ENCODE results near the gene CMAS.
"Not testable (repeated sequence)": the region's sequence is repeated elsewhere in the genome, so short reads cannot be mapped to it uniquely, and the experiment has no call there.

The CMAS gene

GRCh38 chr12:22046090-22046967, at the start of gene CMAS:
Gene CMAS, plus strand, starts transcription at chr12:22046218. Its CDS starts 86 bp downstream, at chr12:22046304.
- H3K27me3 ChIP-seq (ENCODE audit: control insufficient read depth in 1 of 2, insufficient read depth in 2 of 2, low read length in 2 of 2) = no peaks in the 10 kb centered on the region
- H3K36me3 ChIP-seq (ENCODE audit: control insufficient read depth in 1 of 2, insufficient read depth in 2 of 2, low read length in 2 of 2) = peaks cover 0 to 14% of the 10 kb centered on the region in 2 donors
- H3K4me1 ChIP-seq (ENCODE audit: control insufficient read depth in 1 of 2, insufficient read depth in 2 of 2, low read length in 2 of 2) = peaks cover 43 to 68% of the 10 kb centered on the region in 2 donors
- peak within 1 kb of the TSS; percentile 82 to 87 for H3K4me3 ChIP-seq (ENCODE audit: low read depth in 1 of 2, low read length in 2 of 2)
- no peaks in the 10 kb centered on the region for H3K9me3 ChIP-seq (ENCODE audit: control insufficient read depth in 1 of 2, low read length in 2 of 2)
- peak within 1 kb of the TSS; percentile 88 for H3K27ac ChIP-seq (ENCODE audit: low read depth, low read length)
- H3K9ac ChIP-seq (ENCODE audit: low read depth in 1 of 2, low read length in 2 of 2) = peak within 1 kb of the TSS; percentile 87 to 93

DNA sequence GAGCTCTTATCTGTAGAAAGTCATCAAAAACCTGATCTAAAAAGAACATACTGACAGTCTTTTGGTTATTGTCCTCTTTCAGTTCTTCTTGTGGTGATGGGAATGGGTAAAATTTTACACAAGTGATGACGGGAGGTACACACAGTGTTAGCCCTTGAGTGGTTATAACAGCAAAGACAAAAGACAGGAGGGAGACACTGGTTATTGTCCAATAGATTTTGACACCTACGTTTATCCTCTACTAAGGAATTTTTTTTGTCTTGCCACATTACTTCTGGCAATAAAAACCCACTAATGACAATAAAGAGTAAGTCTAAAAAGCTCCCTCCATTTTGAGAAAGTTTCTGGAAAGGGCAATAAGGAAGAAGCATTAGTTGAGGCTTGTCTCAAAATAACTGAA, 47.7 kb upstream of the CMAS start:
- Histone ChIP-seq H3K4me1 (ENCODE audit: control insufficient read depth in 1 of 2, insufficient read depth in 2 of 2, low read length in 2 of 2) (no peaks in the 10 kb centered on the region), H3K36me3 (ENCODE audit: control insufficient read depth in 1 of 2, insufficient read depth in 2 of 2, low read length in 2 of 2) (no peaks in the 10 kb centered on the region), H3K27me3 (ENCODE audit: control insufficient read depth in 1 of 2, insufficient read depth in 2 of 2, low read length in 2 of 2) (no peaks in the 10 kb centered on the region), H3K4me3 (ENCODE audit: low read depth in 1 of 2, low read length in 2 of 2) (no peak overlapping the region), H3K9ac (ENCODE audit: low read depth in 1 of 2, low read length in 2 of 2) (no peak overlapping the region), H3K27ac (ENCODE audit: low read depth, low read length) (no peak overlapping the region), H3K9me3 (ENCODE audit: control insufficient read depth in 1 of 2, low read length in 2 of 2) (no peaks in the 10 kb centered on the region)

- Histone ChIP-seq H3K9me3 (ENCODE audit: control insufficient read depth in 1 of 2, low read length in 2 of 2) (no peaks in the 10 kb centered on the region), H3K27me3 (ENCODE audit: control insufficient read depth in 1 of 2, insufficient read depth in 2 of 2, low read length in 2 of 2) (no peaks in the 10 kb centered on the region), H3K36me3 (ENCODE audit: control insufficient read depth in 1 of 2, insufficient read depth in 2 of 2, low read length in 2 of 2) (no peaks in the 10 kb centered on the region), H3K27ac (ENCODE audit: low read depth, low read length) (no peak overlapping the region), H3K4me3 (ENCODE audit: low read depth in 1 of 2, low read length in 2 of 2) (no peak overlapping the region), H3K9ac (ENCODE audit: low read depth in 1 of 2, low read length in 2 of 2) (no peak overlapping the region), H3K4me1 (ENCODE audit: control insufficient read depth in 1 of 2, insufficient read depth in 2 of 2, low read length in 2 of 2) (no peaks in the 10 kb centered on the region)
These were observed 47.2 kb upstream of the CMAS start for GRCh38 chr12:21998782-21999181.

GRCh38 chr12:22002430-22002829, 43.6 kb upstream of the CMAS start:
- Histone ChIP-seq H3K36me3 (ENCODE audit: control insufficient read depth in 1 of 2, insufficient read depth in 2 of 2, low read length in 2 of 2) (no peaks in the 10 kb centered on the region), H3K9ac (ENCODE audit: low read depth in 1 of 2, low read length in 2 of 2) (no peak overlapping the region), H3K27ac (ENCODE audit: low read depth, low read length) (no peak overlapping the region), H3K9me3 (ENCODE audit: control insufficient read depth in 1 of 2, low read length in 2 of 2) (no peaks in the 10 kb centered on the region), H3K27me3 (ENCODE audit: control insufficient read depth in 1 of 2, insufficient read depth in 2 of 2, low read length in 2 of 2) (no peaks in the 10 kb centered on the region), H3K4me3 (ENCODE audit: low read depth in 1 of 2, low read length in 2 of 2) (no peak overlapping the region), H3K4me1 (ENCODE audit: control insufficient read depth in 1 of 2, insufficient read depth in 2 of 2, low read length in 2 of 2) (no peaks in the 10 kb centered on the region)

DNA sequence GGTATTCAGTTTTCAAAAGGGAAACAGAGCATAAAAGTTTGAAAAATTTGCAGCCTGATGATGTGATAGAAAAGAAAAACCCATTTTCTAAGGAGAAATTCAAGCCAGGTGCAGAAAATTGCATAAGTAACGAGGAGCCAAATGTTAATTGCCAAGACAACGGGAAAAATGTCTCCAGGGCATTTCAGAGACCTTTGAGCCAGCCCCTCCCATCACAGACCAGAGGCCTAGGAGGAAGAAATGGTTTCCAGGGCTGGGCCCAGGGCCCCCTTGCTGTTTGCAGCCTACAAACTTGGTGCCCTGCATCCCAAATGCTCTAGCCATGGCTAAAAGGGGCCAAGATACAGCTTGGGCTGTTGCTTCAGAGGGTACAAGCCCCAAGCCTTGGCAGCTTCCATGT, 38.2 kb upstream of the CMAS start:
- not testable (repeated sequence) for H3K27me3 ChIP-seq (ENCODE audit: control insufficient read depth in 1 of 2, insufficient read depth in 2 of 2, low read length in 2 of 2); H3K9ac ChIP-seq (ENCODE audit: low read depth in 1 of 2, low read length in 2 of 2); H3K36me3 ChIP-seq (ENCODE audit: control insufficient read depth in 1 of 2, insufficient read depth in 2 of 2, low read length in 2 of 2)

DNA sequence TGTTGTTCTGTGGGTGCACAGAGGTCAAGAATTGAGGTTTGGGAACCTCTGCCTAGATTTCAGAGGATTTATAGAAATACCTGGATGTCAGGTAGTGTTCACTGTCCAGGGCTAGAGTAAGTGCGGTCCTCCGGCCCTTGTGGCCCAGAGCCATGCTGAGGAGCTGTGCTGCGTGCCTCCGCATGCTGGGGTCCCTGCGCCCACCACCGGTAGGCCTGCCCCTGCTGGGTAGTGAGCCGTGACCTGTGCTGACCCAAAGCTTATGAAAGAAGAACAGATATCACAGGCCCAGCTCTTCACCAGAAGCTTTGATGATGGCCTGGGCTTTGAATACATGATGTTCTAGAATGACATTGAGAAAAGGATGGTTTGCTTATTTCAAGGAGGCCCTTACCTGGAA, 37.8 kb upstream of the CMAS start:
- Histone ChIP-seq H3K36me3 (ENCODE audit: control insufficient read depth in 1 of 2, insufficient read depth in 2 of 2, low read length in 2 of 2) (no peaks in the 10 kb centered on the region), H3K4me3 (ENCODE audit: low read depth in 1 of 2, low read length in 2 of 2) (no peak overlapping the region), H3K27me3 (ENCODE audit: control insufficient read depth in 1 of 2, insufficient read depth in 2 of 2, low read length in 2 of 2) (no peaks in the 10 kb centered on the region), H3K4me1 (ENCODE audit: control insufficient read depth in 1 of 2, insufficient read depth in 2 of 2, low read length in 2 of 2) (no peaks in the 10 kb centered on the region), H3K9ac (ENCODE audit: low read depth in 1 of 2, low read length in 2 of 2) (no peak overlapping the region), H3K9me3 (ENCODE audit: control insufficient read depth in 1 of 2, low read length in 2 of 2) (no peaks in the 10 kb centered on the region), H3K27ac (ENCODE audit: low read depth, low read length) (no peak overlapping the region)

More for the DNA sequence above, 38.2 kb upstream of the CMAS start:
- H3K4me1 ChIP-seq (ENCODE audit: control insufficient read depth in 1 of 2, insufficient read depth in 2 of 2, low read length in 2 of 2); H3K27ac ChIP-seq (ENCODE audit: low read depth, low read length); H3K4me3 ChIP-seq (ENCODE audit: low read depth in 1 of 2, low read length in 2 of 2); H3K9me3 ChIP-seq (ENCODE audit: control insufficient read depth in 1 of 2, low read length in 2 of 2): not testable (repeated sequence)

DNA sequence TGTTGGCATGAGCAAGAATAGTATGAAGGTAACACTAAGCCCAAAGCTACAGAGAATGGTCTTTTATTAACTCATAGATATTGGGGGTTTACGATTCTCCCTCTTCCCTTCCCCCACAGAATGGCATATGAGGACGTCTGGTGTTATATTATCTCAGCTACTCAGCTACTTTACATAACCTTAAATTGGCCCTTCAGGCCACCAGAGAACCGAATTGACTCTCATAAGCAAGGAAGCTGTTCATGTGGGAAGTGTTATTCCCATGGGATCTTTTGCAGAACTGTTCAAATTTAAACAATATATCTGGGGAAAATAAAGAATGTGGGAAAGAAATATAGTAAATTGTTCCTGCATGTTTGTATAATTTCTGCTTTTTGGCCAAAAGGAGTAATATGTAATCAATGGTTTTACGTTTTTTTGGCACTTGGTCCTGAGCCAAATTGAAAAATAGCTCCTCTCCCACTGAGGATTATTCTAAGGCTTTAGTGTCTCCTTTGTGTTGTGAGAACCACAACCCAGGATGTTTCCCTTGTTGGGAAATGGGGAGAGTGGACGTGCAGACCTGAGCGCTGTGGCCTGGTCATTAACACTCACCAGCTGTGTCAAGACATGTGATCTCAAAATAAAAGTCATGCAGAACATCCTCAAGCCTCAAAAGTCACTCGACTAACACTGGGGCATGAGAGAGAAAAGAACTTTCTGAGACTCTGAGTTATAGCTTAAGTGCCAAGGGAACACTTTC, 31.8 kb upstream of the CMAS start:
- H3K27ac ChIP-seq (ENCODE audit: low read depth, low read length) = no peak overlapping the region
- no peak overlapping the region for H3K9ac ChIP-seq (ENCODE audit: low read depth in 1 of 2, low read length in 2 of 2)
- no peaks in the 10 kb centered on the region for H3K9me3 ChIP-seq (ENCODE audit: control insufficient read depth in 1 of 2, low read length in 2 of 2)
- H3K27me3 ChIP-seq (ENCODE audit: control insufficient read depth in 1 of 2, insufficient read depth in 2 of 2, low read length in 2 of 2) = no peaks in the 10 kb centered on the region
- H3K4me1 ChIP-seq (ENCODE audit: control insufficient read depth in 1 of 2, insufficient read depth in 2 of 2, low read length in 2 of 2) = no peaks in the 10 kb centered on the region
- H3K36me3 ChIP-seq (ENCODE audit: control insufficient read depth in 1 of 2, insufficient read depth in 2 of 2, low read length in 2 of 2) = no peaks in the 10 kb centered on the region
- H3K4me3 ChIP-seq (ENCODE audit: low read depth in 1 of 2, low read length in 2 of 2) = no peak overlapping the region

- Histone ChIP-seq H3K4me3 (ENCODE audit: low read depth in 1 of 2, low read length in 2 of 2) (no peak overlapping the region), H3K27me3 (ENCODE audit: control insufficient read depth in 1 of 2, insufficient read depth in 2 of 2, low read length in 2 of 2) (no peaks in the 10 kb centered on the region), H3K27ac (ENCODE audit: low read depth, low read length) (no peak overlapping the region)
These were observed 31.3 kb upstream of the CMAS start for GRCh38 chr12:22014783-22015144.

GRCh38 chr12:22016982-22017381, 29.0 kb upstream of the CMAS start:
- Histone ChIP-seq H3K27me3 (ENCODE audit: control insufficient read depth in 1 of 2, insufficient read depth in 2 of 2, low read length in 2 of 2) (no peaks in the 10 kb centered on the region), H3K9me3 (ENCODE audit: control insufficient read depth in 1 of 2, low read length in 2 of 2) (no peaks in the 10 kb centered on the region), H3K36me3 (ENCODE audit: control insufficient read depth in 1 of 2, insufficient read depth in 2 of 2, low read length in 2 of 2) (no peaks in the 10 kb centered on the region), H3K4me3 (ENCODE audit: low read depth in 1 of 2, low read length in 2 of 2) (no peak overlapping the region), H3K27ac (ENCODE audit: low read depth, low read length) (no peak overlapping the region), H3K4me1 (ENCODE audit: control insufficient read depth in 1 of 2, insufficient read depth in 2 of 2, low read length in 2 of 2) (no peaks in the 10 kb centered on the region), H3K9ac (ENCODE audit: low read depth in 1 of 2, low read length in 2 of 2) (no peak overlapping the region)

More at GRCh38 chr12:22014783-22015144, 31.3 kb upstream of the CMAS start:
- Histone ChIP-seq H3K9ac (ENCODE audit: low read depth in 1 of 2, low read length in 2 of 2) (no peak overlapping the region), H3K36me3 (ENCODE audit: control insufficient read depth in 1 of 2, insufficient read depth in 2 of 2, low read length in 2 of 2) (no peaks in the 10 kb centered on the region), H3K9me3 (ENCODE audit: control insufficient read depth in 1 of 2, low read length in 2 of 2) (no peaks in the 10 kb centered on the region), H3K4me1 (ENCODE audit: control insufficient read depth in 1 of 2, insufficient read depth in 2 of 2, low read length in 2 of 2) (no peaks in the 10 kb centered on the region)

- Histone ChIP-seq H3K9ac (ENCODE audit: low read depth in 1 of 2, low read length in 2 of 2) (no peak overlapping the region), H3K27ac (ENCODE audit: low read depth, low read length) (no peak overlapping the region), H3K36me3 (ENCODE audit: control insufficient read depth in 1 of 2, insufficient read depth in 2 of 2, low read length in 2 of 2) (no peaks in the 10 kb centered on the region), H3K9me3 (ENCODE audit: control insufficient read depth in 1 of 2, low read length in 2 of 2) (peaks cover 0 to 9% of the 10 kb centered on the region in 2 donors), H3K4me1 (ENCODE audit: control insufficient read depth in 1 of 2, insufficient read depth in 2 of 2, low read length in 2 of 2) (no peaks in the 10 kb centered on the region), H3K27me3 (ENCODE audit: control insufficient read depth in 1 of 2, insufficient read depth in 2 of 2, low read length in 2 of 2) (no peaks in the 10 kb centered on the region), H3K4me3 (ENCODE audit: low read depth in 1 of 2, low read length in 2 of 2) (no peak overlapping the region)
These were observed 27.2 kb upstream of the CMAS start for GRCh38 chr12:22018860-22019259.

All from duodenal mucosa (tissue), 2 donors.